Measurements from ENCODE around the gene MYO1B. TPM values are rescaled to one million over a fixed set of nuclear protein-coding genes. Genes with fewer than 3 reads are reported as not detected.

Gene MYO1B
- total RNA-seq, 2 donors from 2014 or later = 11.6 to 14.7 TPM

- H3K27ac ChIP-seq = no peak overlapping the region
Measured at GRCh38 chr2:191220671-191221070, 24.5 kb upstream of the MYO1B start.

GRCh38 chr2:191221666-191222065, 23.5 kb upstream of the MYO1B start:
- H3K27ac ChIP-seq = peak overlapping the region in 1 of 2 donors; percentile 61
- H3K9me3 ChIP-seq = no peaks in the 10 kb centered on the region
- no peak for DNase-seq (ENCODE audit: low spot score)
- no peaks in the 10 kb centered on the region for H3K36me3 ChIP-seq
- H3K27me3 ChIP-seq = no peaks in the 10 kb centered on the region
- TF ChIP-seq CTCF (IDR thresholded peaks at IDR 0.05) = no peak
- H3K4me1 ChIP-seq = peaks cover 0 to 6% of the 10 kb centered on the region in 2 donors
- H3K4me3 ChIP-seq = no peak overlapping the region

More at GRCh38 chr2:191220671-191221070, 24.5 kb upstream of the MYO1B start:
- Histone ChIP-seq H3K27me3 (no peaks in the 10 kb centered on the region), H3K9me3 (no peaks in the 10 kb centered on the region), H3K4me1 (peaks cover 0 to 6% of the 10 kb centered on the region in 2 donors), H3K36me3 (no peaks in the 10 kb centered on the region), H3K4me3 (no peak overlapping the region)
- no peak for DNase-seq (ENCODE audit: low spot score)
- no peak for TF ChIP-seq CTCF (IDR thresholded peaks at IDR 0.05)

- no peaks in the 10 kb centered on the region for H3K36me3 ChIP-seq
- TF ChIP-seq CTCF (IDR thresholded peaks at IDR 0.05) = no peak
- H3K9me3 ChIP-seq = no peaks in the 10 kb centered on the region
- peaks cover 0 to 6% of the 10 kb centered on the region in 2 donors for H3K4me1 ChIP-seq
- peak overlapping the region in 1 of 2 donors; percentile 61 for H3K27ac ChIP-seq
- DNase-seq (ENCODE audit: low spot score) = no peak
- H3K27me3 ChIP-seq = no peaks in the 10 kb centered on the region
- no peak overlapping the region for H3K4me3 ChIP-seq
Measured at GRCh38 chr2:191222507-191222906, 22.7 kb upstream of the MYO1B start.

- H3K4me3 ChIP-seq = no peak overlapping the region
- no peak for TF ChIP-seq CTCF (IDR thresholded peaks at IDR 0.05)
- H3K36me3 ChIP-seq = no peaks in the 10 kb centered on the region
- no peak for DNase-seq (ENCODE audit: low spot score)
- peak overlapping the region in 1 of 2 donors; percentile 61 for H3K27ac ChIP-seq
- no peaks in the 10 kb centered on the region for H3K9me3 ChIP-seq
- H3K4me1 ChIP-seq = peaks cover 0 to 6% of the 10 kb centered on the region in 2 donors
- H3K27me3 ChIP-seq = no peaks in the 10 kb centered on the region
Measured at GRCh38 chr2:191222952-191223351, 22.3 kb upstream of the MYO1B start.

- DNase-seq (ENCODE audit: low spot score) = no peak
- H3K27ac ChIP-seq = no peak overlapping the region
- TF ChIP-seq CTCF (IDR thresholded peaks at IDR 0.05) = no peak
- H3K4me3 ChIP-seq = no peak overlapping the region
- no peaks in the 10 kb centered on the region for H3K9me3 ChIP-seq
- H3K4me1 ChIP-seq = peaks cover 0 to 6% of the 10 kb centered on the region in 2 donors
- H3K36me3 ChIP-seq = no peaks in the 10 kb centered on the region
- no peaks in the 10 kb centered on the region for H3K27me3 ChIP-seq
Measured at GRCh38 chr2:191225126-191225525, 20.1 kb upstream of the MYO1B start.

- H3K4me1 ChIP-seq = peaks cover 0 to 6% of the 10 kb centered on the region in 2 donors
- no peak overlapping the region for H3K4me3 ChIP-seq
- H3K27me3 ChIP-seq = no peaks in the 10 kb centered on the region
- TF ChIP-seq CTCF (IDR thresholded peaks at IDR 0.05) = no peak
- H3K27ac ChIP-seq = no peak overlapping the region
- no peaks in the 10 kb centered on the region for H3K36me3 ChIP-seq
- H3K9me3 ChIP-seq = no peaks in the 10 kb centered on the region
- DNase-seq (ENCODE audit: low spot score) = no peak
Measured at GRCh38 chr2:191225690-191226089, 19.5 kb upstream of the MYO1B start.

Measured in right atrium auricular region (tissue), 2 donors.